ENCODE measurements around the gene CLC. TPM values are rescaled to one million over a fixed set of nuclear protein-coding genes. Genes with fewer than 3 reads are reported as not detected.
"Not testable (repeated sequence)": the region's sequence is repeated elsewhere in the genome, so short reads cannot be mapped to it uniquely, and the experiment has no call there.

Gene CLC
- total and polyA plus RNA-seq, 2 experiments from 2014 or later = not detected

- TF ChIP-seq EZH2 (IDR thresholded peaks at IDR 0.05; ENCODE audit: borderline replicate concordance) = no peak
- TF ChIP-seq, protein P1, sequence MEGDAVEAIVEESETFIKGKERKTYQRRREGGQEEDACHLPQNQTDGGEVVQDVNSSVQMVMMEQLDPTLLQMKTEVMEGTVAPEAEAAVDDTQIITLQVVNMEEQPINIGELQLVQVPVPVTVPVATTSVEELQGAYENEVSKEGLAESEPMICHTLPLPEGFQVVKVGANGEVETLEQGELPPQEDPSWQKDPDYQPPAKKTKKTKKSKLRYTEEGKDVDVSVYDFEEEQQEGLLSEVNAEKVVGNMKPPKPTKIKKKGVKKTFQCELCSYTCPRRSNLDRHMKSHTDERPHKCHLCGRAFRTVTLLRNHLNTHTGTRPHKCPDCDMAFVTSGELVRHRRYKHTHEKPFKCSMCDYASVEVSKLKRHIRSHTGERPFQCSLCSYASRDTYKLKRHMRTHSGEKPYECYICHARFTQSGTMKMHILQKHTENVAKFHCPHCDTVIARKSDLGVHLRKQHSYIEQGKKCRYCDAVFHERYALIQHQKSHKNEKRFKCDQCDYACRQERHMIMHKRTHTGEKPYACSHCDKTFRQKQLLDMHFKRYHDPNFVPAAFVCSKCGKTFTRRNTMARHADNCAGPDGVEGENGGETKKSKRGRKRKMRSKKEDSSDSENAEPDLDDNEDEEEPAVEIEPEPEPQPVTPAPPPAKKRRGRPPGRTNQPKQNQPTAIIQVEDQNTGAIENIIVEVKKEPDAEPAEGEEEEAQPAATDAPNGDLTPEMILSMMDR (IDR thresholded peaks at IDR 0.05; ENCODE audit: poor library complexity) = no peak
- TF ChIP-seq EZH2phosphoT487 (IDR thresholded peaks at IDR 0.05; ENCODE audit: low read depth, severe bottlenecking, unreplicated experiment) = no peak
- Histone ChIP-seq H3K4me3 (no peak overlapping the region), H3K4me2 (no peak overlapping the region), H3K9me3 (ENCODE audit: low read depth) (no peaks in the 10 kb centered on the region), H3K27me3 (no peaks in the 10 kb centered on the region), H3K79me2 (no peaks in the 10 kb centered on the region), H3K9me2 (replicated peaks; ENCODE audit: insufficient read depth) (no peaks in the 10 kb centered on the region), H3K36me3 (replicated peaks; ENCODE audit: insufficient read depth, low read depth) (no peaks in the 10 kb centered on the region), H4K20me1 (ENCODE audit: insufficient read depth, poor library complexity, severe bottlenecking) (no peaks in the 10 kb centered on the region), H3K4me1 (ENCODE audit: insufficient read depth) (no peaks in the 10 kb centered on the region), H3K27ac (no peak overlapping the region), H2AFZ (no peak overlapping the region)
- 60% methylated on average over 4 of the region's 4 CpGs for WGBS (ENCODE audit: low lambda C conversion rate, missing lambda C conversion rate)
- no peak for DNase-seq (ENCODE audit: low spot score)
Observed at GRCh38 chr19:39768786-39769185, 31.0 kb upstream of the CLC start.

- Histone ChIP-seq H3K27ac (no peak overlapping the region), H3K27me3 (no peaks in the 10 kb centered on the region), H3K79me2 (no peaks in the 10 kb centered on the region), H3K36me3 (replicated peaks; ENCODE audit: insufficient read depth, low read depth) (no peaks in the 10 kb centered on the region), H2AFZ (no peak overlapping the region), H3K9me2 (replicated peaks; ENCODE audit: insufficient read depth) (no peaks in the 10 kb centered on the region), H3K9me3 (ENCODE audit: low read depth) (no peaks in the 10 kb centered on the region), H3K4me2 (no peak overlapping the region), H3K4me1 (ENCODE audit: insufficient read depth) (no peaks in the 10 kb centered on the region), H4K20me1 (ENCODE audit: insufficient read depth, poor library complexity, severe bottlenecking) (no peaks in the 10 kb centered on the region), H3K4me3 (no peak overlapping the region)
- TF ChIP-seq EZH2 (IDR thresholded peaks at IDR 0.05; ENCODE audit: borderline replicate concordance) (no peak), EZH2phosphoT487 (IDR thresholded peaks at IDR 0.05; ENCODE audit: low read depth, severe bottlenecking, unreplicated experiment) (no peak)
- TF ChIP-seq, protein P1 (IDR thresholded peaks at IDR 0.05; ENCODE audit: poor library complexity) = no peak
- WGBS (ENCODE audit: low lambda C conversion rate, missing lambda C conversion rate) = 80% methylated on average over 8 of the region's 8 CpGs
- DNase-seq (ENCODE audit: low spot score) = no peak
Observed at GRCh38 chr19:39768334-39768733, 30.5 kb upstream of the CLC start.

DNA sequence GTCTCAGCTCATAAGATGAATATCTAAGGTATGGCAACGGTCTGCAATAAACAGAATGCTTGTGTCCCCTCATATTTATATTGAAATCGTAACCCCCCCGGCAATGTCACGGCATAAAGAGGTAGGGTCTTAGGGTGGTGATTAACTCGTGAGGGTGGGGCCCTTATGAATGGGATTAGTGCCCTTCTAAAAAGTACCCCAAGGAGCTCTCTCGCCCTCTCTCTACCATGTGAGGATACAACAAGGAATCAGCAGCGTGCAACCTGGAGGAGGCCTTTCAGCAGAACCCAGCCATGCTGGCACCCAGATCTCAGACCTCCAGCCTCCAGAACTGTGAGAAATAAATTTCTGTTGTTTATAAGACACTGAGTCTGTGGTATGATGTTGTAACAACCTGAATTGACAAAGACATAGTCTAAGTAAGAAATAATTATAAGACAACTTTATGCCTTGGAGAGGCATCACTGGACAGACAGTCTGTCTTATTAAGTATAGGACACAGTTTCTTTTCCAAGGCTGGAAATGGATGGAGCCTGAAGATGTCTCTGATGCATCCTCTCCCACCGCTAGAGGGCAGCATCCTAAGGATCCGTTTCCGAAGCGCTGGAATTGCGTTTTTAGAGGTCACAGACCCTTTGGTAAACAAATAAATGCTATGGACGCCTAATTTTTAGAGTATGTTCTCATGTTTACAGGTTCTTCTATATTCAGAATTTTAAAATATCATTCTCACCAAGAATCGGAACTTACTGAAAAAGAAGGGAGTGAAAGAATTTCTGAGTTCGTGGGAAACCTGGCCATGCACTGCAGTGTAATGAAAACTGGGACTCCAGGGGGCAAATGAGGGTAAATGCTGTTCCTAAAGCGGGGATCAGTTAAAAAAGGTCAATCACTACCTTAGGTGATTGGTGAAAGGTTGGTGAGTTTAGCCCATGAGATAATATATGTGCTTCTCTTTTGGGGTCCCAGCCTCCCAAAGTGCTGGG lies 27.6 kb upstream of the CLC start:
- no peaks in the 10 kb centered on the region for H3K36me3 ChIP-seq (replicated peaks; ENCODE audit: insufficient read depth, low read depth)

DNA sequence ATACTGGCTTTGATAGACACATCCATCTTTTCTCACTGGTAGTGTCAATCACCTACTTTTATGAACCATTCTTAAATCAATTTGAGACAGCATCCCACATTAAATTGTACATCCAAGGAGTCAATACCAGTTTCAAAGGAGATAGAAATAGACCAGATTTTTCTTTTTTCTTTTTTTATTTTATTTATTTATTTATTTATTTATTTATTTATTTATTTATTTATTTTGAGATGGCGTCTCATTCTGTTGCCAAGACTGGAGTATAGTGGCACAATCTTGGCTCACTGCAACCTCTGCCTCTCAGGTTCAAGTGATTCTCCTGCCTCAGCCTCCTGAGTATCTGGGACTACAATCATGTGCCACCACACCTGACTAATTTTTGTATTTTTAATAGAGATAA lies 24.0 kb upstream of the CLC start:
- not testable (repeated sequence) for H2AFZ ChIP-seq; H3K27ac ChIP-seq; H3K4me1 ChIP-seq (ENCODE audit: insufficient read depth); H3K4me3 ChIP-seq; H3K79me2 ChIP-seq; DNase-seq (ENCODE audit: low spot score); H3K4me2 ChIP-seq; H4K20me1 ChIP-seq (ENCODE audit: insufficient read depth, poor library complexity, severe bottlenecking); H3K9me3 ChIP-seq (ENCODE audit: low read depth); H3K9me2 ChIP-seq (replicated peaks; ENCODE audit: insufficient read depth); H3K36me3 ChIP-seq (replicated peaks; ENCODE audit: insufficient read depth, low read depth)
- WGBS (ENCODE audit: low lambda C conversion rate, missing lambda C conversion rate) = 93% methylated on average over 1 of the region's 1 CpG
- H3K27me3 ChIP-seq = peaks cover 18% of the 10 kb centered on the region

More for the DNA sequence above, 27.6 kb upstream of the CLC start:
- H3K4me2 ChIP-seq = peak overlapping the region; percentile 58
- H3K27ac ChIP-seq = no peak overlapping the region
- H3K4me3 ChIP-seq = no peak overlapping the region
- 44% methylated on average over 16 of the region's 16 CpGs for WGBS (ENCODE audit: low lambda C conversion rate, missing lambda C conversion rate)
- no peaks in the 10 kb centered on the region for H3K27me3 ChIP-seq
- no peaks in the 10 kb centered on the region for H3K9me2 ChIP-seq (replicated peaks; ENCODE audit: insufficient read depth)
- H3K4me1 ChIP-seq (ENCODE audit: insufficient read depth) = no peaks in the 10 kb centered on the region
- peak; percentile 77 for DNase-seq (ENCODE audit: low spot score)
- no peaks in the 10 kb centered on the region for H3K9me3 ChIP-seq (ENCODE audit: low read depth)
- no peaks in the 10 kb centered on the region for H3K79me2 ChIP-seq
- H4K20me1 ChIP-seq (ENCODE audit: insufficient read depth, poor library complexity, severe bottlenecking) = no peaks in the 10 kb centered on the region
- TF ChIP-seq, protein P1 (IDR thresholded peaks at IDR 0.05; ENCODE audit: poor library complexity) = peak; percentile 71
- TF ChIP-seq EZH2phosphoT487 (IDR thresholded peaks at IDR 0.05; ENCODE audit: low read depth, severe bottlenecking, unreplicated experiment) (no peak), EZH2 (IDR thresholded peaks at IDR 0.05; ENCODE audit: borderline replicate concordance) (no peak)
- H2AFZ ChIP-seq = no peak overlapping the region

Measured in hepatocyte (in vitro differentiated cells).